ENCODE measurements around the gene LY6G5C.
A peak's percentile ranks its signal among the peaks of the same experiment; 100 is the strongest.

The LY6G5C gene

DNA sequence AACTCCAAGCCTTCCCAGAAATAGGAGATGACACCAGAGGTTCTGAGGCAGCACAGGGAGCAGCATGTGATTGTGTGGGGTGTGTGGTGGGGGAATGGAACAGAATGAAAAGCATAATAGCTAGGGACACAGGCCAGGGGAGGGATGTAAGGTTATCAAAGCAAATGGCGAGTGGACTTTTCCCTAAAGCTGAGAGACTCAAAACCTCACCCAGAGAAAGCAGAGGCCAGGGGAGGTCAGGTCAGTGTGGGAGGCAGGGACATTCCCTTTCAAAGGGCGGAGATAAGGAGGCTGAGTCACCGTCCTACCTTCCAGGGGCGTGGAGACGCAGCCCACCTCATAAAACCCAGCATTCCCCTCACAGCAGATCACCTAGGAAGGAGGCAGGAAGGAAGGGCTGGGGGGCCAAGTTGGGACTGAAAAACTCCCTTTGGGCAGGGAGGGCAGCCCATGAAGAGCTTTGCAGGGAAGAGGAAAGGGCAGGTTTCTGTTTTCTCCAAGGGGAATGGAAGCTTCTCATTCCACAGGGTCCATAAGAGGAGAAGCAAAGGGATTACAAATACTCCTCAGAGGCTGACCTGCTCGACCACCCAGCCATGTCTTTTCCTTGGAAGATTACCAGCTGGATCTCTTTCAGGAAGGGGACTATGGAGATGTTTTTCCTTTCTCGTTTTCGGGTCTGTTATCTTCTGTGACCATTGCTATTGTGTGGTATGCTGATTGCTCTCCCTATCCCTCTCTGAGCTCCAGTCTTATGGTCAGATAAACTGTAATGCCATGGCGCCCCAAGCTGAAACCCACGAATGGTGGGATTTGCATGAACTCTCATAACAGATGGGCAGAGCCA lies 9.6 kb upstream of the LY6G5C start:
- no peak for DNase-seq

DNA sequence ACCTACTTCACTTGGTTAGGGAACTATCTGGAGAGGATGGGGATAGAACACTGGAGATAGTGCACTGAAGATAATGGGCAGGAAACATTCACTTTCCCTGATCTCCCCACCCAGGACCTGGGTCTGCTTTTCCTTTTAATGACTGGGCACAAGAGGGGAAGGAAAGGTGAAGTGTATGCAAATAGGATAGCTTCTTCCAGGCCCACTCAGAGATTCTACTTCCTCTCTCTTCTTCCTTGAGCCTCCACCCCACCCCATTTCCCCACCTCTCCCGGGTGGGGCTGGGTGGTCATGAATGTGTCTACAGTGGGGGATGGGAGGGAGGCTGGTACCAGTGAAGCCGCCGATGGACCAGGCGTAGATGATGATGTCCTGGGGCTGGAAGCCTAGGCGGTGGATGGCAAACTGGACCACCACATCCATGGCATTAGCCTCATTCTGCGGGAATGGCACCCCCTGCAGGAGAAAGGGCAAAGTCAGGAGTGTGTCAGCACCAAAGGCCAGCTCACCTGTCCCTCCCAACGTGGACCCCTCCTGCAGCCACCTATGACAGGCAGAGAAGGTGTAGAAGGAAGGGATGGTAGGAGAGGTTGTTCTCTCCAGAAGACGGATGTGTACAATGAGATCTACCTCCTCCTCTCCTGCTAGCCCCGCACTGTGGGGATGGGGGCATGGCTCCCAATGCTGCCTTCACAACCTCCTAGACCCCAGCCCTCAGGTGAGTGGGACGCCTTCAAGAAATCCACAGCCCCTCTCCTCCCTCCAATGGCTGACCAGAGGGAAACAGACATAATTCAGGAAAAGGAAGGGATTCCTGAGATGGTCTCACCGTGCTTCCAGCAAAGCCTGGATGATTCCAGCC lies 8.6 kb upstream of the LY6G5C start:
- no peak for DNase-seq

DNA sequence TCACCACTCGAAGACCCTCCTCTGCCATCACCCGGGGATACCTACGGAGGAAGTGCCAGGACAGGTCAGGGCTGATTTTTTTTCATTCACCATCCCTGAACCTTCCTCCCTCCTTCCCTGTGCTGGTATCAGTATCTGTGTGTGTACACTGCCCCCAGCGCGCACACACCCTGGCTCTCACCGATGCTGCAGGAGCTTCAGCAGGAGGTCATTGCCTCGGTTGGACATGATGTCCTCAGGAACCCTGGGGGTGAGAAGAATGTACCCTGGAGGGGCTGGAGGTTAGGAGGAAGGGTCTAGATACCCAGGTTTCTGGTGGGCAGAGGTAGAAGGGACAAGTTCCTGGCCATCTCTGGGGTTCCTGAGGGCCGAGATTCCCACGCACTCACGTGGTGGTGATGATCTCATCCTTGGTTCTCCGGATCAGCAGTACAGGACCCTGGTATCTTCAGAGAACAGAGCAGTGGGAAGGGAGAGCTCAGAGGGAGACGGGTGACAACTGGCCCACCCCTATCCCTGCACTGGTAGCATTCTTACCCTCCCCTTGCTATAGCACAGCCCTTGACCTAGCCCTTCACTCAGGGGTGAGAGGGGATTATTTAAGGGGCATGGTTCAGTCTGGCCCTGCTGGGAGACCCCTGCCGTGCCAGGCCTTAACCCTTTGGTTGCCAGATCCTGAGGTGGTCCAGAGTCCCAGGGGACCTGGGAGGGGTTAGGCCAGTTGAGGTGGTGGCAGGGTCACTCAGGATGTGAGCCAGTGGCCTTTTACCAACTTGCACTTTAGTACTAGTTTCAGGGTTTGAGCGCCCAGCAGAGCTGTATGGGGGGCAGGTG lies 7.2 kb upstream of the LY6G5C start:
- no peak for DNase-seq

DNA sequence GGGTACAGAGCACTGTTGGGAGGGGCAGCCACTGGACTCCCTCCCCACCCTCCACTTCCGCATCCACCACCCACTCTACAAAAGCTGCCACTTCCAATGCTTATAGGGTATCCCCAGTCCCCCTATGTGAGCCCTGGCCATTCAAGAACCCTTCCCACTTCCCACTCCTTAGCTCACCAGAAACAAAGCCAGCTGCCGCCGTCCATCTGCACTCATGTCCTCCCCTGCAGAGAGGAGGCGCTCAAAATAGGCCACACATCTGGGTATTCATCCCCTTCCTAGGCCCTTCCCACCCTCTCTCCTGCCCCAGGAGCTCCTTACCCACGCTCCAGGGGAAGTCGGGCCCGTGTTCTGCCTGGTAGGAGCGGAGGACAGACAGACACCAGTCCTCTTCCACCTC lies 6.5 kb upstream of the LY6G5C start:
- no peak for DNase-seq

DNA sequence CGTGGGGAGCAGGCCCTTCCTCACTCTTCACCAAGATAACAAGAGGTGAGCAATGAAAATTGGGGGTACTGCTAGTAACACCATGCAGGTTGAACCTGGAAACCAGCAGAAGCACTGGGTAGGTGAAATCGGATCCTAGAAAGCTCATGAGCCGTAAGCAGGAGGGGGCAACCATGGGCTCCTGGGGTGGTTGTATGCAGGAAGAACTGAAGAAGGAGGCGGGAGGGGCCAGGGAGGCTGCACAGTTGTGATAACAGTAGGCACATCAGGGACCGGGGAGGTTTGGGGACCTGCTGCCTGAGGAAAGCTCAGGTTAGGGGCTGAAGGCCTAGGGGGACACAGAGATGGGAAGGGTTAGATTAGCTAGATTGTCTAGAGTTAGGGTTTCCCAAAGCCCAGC lies 5.6 kb upstream of the LY6G5C start:
- no peak for DNase-seq

DNA sequence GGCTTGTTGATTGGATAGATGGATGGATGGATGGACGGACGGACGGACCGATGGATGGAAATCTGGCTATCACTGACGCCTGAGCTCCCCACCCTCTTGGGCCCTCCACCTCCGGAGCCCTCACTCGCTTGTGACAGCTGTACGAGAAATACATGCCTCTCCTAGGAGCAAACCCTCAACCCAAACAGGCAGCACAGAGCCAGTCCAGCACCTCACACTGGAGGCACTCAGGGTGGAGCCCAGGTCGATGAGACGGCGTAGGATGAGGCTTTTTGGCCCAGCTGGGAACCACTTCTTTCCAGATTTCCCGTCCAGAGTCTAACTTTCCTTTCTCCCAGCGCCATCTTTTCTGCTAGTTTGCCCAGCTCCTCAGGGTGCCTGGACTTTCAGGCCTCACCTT lies 2.7 kb upstream of the LY6G5C start:
- no peak for DNase-seq

- peak; percentile 70 for DNase-seq
These were observed 336 bp upstream of the LY6G5C start for GRCh38 chr6:31681135-31681671.

- no peak for DNase-seq
These were observed 2.9 kb downstream of the LY6G5C start for GRCh38 chr6:31677955-31678354.

DNA sequence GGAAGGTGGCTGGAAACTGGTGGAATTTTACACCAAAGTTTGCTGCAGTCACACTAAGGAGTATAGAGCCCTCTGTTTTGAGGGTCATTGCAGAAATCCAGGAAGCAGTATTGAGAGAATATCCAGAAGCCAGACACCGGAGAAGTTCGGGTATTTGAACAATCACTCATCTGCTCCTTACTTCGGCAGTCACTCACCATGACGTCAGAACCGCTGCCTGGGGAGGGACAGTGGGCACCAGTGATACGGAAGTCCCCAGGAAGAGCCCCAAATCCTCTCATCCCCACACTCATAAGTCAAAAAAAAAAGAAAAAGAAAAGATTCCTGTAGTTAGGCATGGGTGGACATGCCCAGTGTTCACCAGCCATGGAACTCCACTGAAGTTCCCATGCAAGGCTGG lies 4.0 kb downstream of the LY6G5C start:
- no peak for DNase-seq

DNA sequence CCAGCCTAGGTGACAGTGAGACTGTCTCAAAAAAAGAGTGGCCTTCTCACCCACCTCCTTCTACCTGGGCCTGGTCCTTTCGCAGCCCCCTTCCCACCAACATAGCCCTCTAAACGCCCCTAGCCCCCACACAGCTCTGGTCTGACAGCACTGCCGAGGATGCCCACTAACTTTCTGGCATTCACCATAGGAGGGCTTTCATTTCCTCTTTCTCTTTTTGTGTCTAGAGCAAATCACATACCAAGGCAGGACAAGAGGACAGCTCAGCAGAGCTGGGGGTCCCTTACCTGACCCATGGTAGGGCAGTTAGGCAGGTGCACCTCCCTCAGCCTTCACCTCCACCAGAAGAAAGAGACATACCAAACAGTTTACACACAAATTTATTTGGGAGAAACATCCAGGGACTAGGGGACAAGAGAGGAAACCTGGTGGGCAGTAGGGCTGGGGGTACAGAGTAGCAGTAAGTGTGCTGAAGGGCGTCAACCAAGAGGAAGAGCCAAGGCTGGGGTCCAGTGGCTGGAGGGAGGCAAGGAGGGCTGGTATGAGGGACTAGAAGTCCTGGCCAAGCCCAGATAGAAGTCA lies 4.5 kb downstream of the LY6G5C start:
- DNase-seq, result no peak

GRCh38 chr6:31669676-31670075 lies 11.2 kb downstream of the LY6G5C start, which contains the start of gene LY6G5B:
TSS of gene LY6G5B (plus strand) at chr6:31669976. CDS start at chr6:31670951, 975 bp downstream.
- no peak for DNase-seq

DNA sequence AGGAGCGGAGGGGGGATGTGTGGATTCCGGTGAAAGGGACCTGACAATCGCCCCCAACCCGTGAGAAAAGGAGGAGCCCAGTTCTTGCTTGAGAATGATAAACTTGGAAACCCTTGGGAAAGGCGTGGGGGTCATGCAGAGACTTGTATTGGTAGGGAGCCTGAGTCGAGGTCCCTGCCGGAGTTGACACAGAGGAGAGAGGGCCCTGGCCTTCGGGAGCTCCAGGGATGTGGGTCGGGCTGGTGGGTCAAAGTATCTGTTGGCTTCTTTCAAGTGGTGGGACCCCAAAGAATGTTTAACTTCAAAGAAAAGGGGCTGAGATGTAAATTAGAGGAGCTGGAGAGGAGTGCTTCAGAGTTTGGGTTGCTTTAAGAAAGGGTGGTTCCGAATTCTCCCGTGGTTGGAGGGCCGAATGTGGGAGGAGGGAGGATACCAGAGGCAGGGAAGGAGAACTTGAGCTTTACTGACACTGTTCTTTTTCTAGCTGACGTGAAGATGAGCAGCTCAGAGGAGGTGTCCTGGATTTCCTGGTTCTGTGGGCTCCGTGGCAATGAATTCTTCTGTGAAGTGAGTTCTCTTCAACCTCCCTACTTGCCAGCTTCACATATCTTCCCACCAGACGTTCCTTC lies 14.4 kb downstream of the LY6G5C start:
- DNase-seq, result no peak

- peak; percentile 99 for DNase-seq
These were observed 15.1 kb downstream of the LY6G5C start, which contains the start of gene CSNK2B for GRCh38 chr6:31665501-31666336. TSS of gene CSNK2B (plus strand) at chr6:31666080. CDS start at chr6:31666832, 752 bp downstream.

GRCh38 chr6:31664790-31665500 lies 15.9 kb downstream of the LY6G5C start, which contains the start of gene GPANK1:
TSS of gene GPANK1 (minus strand) at chr6:31664997. CDS start at chr6:31664478, 519 bp downstream.
- peak; percentile 92 for DNase-seq

DNA sequence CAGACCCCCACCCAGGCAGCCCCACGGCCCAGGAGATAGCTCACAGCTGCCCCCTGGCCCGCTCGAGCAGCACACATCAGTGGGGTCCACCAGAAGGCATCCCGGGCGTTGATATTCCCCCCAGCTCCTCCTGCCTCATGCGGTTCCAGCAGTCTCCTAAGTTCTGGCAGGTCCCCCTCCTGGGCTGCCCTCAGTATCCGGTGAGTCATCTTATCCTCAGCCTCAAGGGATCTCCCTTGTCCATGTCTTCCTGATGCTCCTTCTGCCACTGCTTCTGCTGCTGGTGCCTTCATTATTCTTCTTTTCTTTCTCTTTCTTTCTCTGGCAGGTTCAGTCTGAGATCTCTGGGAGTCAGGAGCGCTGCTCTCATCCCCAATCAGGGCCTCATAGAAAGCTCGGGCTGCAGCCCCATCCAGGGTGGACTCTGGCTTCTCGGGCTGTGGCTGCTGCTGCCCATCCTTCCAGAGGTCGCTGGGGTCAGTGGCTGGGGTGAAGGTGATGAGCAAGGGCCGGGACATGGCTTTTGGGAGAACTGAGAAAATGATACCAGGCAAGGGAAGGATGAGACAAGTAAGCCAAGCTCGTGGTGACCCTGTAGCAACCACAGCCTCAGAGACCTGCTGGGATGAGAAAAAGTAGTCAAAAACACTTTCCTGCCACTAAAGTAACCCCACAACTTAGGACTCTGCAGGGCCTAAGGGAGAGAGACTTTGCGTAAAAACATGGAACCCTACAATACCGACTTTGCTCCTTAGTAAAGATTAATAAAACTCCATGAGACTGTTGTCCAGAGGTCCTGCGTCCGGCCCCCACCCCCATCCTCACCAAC lies 16.7 kb downstream of the LY6G5C start:
- no peak for DNase-seq

GRCh38 chr6:31663126-31663960 lies 17.5 kb downstream of the LY6G5C start:
- no peak for DNase-seq

GRCh38 chr6:31662124-31662723 lies 18.6 kb downstream of the LY6G5C start:
- no peak for DNase-seq

Data from stimulated activated CD4-positive, alpha-beta T cell treated with anti-CD3 and anti-CD28 coated beads, Interleukin-15, amount 100 ng/mL, for 24 hours (primary cell).